Measurements from ENCODE around the gene ENKUR.
"Not testable (repeated sequence)": the region's sequence is repeated elsewhere in the genome, so short reads cannot be mapped to it uniquely, and the experiment has no call there.

The ENKUR gene

DNA sequence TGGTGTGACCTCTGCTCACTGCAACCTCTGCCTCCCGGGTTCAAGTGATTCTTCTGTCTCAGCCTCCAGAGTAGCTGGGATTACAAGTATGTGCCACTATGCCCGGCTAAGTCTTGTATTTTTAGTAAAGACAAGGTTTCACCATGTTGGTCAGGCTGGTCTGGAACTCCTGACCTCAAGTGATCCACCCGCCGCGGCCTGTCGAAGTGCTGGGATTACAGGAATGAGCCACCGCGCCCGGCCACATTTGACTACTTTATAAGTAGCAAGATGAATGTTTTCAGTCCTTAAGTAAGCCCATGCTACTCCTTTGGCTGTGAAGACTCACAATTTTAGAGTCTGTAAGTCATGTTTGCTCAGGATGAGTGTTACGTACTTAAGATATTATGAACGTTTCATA lies 47.0 kb downstream of the ENKUR start:
- DNase-seq = not testable (repeated sequence)

DNA sequence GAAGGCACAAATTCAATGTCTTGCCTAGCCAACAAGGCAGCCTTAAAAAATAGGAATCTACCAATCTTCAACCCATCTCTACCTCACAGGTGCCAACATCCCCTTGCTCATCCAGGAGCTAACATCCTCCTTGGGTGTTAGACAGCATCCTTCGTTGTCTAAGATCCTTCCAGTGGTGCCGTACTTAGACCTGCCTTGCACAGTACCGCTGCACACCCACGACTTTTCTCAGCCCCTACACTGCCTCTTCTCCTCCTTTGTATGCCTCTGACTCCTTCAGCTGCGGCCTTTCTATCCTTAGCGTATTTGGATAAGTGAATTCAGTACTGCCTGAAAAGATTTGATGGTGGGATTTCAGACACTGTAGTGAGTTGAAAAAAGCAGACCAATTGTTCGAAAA lies 47.6 kb downstream of the ENKUR start:
- no peak for DNase-seq

- no peak for DNase-seq
These were observed 48.9 kb downstream of the ENKUR start for GRCh38 chr10:24966962-24967481.

DNA sequence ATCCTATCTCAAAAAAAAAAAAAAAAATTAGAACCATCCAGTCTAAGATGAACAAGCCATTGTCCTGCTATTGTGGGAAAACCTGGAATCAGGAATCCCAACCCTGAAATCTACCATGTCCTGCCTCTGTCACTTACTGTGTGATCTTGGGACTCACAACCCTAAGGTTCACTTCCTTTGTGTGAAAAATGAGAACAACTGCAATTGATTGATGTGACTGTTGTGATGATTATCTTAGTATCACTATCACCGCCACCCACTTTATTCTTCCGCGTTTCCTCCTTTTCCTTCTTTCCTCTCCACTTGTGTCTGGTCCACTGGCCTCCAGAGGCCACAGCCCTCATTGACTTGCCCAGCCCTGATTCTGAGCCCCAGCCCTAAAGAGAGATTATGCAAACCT lies 50.9 kb downstream of the ENKUR start:
- no peak for DNase-seq

GRCh38 chr10:24963521-24964041 lies 52.4 kb downstream of the ENKUR start:
- DNase-seq = no peak

DNA sequence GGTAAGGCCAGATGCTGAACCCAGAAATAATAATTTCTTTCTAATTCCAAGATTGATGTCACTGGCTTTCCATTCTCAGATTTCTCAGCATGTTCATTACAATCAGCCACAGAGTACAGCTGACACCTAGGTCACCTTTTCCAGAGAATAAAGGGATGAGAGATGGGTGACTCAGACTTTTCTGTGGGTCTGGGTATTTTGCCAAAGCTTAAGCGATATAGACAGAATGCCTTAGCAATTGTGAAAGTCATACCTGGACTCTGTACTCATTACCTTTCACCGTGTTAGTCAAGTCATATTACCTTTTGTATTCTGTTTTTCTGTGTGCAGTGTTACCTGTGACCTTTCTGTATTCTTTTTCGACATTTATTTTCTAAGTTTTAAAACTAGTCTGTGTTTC lies 53.0 kb downstream of the ENKUR start:
- DNase-seq = no peak

GRCh38 chr10:24961582-24961981 lies 54.4 kb downstream of the ENKUR start:
- no peak for DNase-seq

- DNase-seq = no peak
These were observed 56.6 kb downstream of the ENKUR start for GRCh38 chr10:24959382-24959730.

GRCh38 chr10:24958721-24959381 lies 57.1 kb downstream of the ENKUR start:
- DNase-seq = no peak

DNA sequence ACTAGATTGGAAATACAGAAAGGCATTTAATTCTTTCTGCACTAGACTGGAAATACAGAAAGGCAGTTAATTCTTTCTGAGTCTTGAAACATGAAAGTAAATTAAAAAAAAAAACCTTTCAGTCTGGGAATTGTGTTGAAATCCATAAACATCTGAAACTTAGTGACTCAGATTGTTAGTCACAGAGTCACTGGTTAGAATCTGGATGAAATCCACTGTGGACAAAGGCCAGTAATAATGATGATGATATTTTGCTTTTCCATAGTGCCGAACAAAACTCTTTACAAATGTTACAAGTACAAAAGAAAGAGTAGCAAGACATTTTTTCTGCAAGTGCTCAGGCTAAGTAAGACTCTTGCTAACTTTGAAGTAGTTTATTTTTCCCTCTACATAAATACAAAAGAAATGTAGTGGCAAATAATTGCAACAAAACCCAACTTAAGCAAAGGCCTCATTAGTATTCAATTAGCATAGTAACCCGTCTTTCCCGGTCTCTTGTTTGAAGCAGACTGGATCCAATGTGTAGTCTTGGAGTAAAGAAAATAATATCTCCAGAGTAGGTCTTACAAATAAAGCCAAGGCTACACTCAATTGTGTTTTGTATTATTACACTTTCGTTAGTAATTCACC lies 57.8 kb downstream of the ENKUR start:
- no peak for DNase-seq

GRCh38 chr10:24957624-24958051 lies 58.3 kb downstream of the ENKUR start:
- not testable (repeated sequence) for DNase-seq

DNA sequence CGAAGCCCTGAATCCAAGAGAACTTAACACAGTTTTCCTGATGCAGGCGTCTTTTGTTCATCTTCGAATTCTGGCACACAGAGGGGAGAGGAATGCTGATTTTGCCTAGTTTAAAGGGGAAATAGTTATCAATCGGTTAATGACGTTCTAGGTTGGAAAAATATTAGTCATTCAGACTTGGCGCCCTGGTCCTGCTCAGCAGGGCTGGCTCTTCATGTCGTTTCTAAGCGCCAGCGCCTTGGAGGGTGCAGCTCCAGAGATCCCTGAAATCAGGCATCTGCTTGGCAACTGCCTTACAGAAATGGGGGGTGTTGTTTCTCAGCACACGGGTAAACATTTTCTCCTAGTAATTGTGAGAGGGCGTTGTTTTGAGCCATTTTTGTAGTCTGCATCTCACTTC lies 62.3 kb downstream of the ENKUR start:
- DNase-seq = no peak

GRCh38 chr10:24952707-24953645 lies 63.0 kb downstream of the ENKUR start:
- peak; percentile 53 to 54 for DNase-seq

DNA sequence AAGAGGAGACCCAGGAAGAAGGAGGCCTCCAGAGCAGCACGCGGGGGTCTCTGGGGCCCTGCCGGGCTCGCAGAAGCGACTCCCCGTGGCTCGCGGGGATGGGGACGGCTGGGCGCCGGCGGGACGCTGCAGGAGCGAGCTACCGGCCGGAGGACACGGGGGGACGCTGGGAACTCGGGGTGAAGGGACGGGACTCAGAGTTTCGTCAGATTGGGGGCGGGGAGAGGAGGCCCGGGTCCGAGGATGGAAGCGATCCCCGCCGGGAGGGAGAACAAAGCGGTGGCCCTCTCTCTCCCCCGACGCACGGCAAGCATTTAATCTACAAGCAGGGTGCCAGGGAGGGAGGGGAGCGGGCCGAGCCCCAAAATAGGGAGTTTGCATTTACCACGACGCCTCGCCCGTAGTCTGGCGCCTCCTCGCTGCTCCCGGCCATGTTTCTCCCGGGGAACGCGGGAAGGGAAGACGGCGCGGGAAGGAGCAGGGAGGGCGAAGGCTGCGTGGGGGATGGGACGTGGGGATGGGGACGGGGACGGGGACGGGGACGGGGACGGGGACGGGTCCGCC lies 63.7 kb downstream of the ENKUR start, which contains the start of gene PRTFDC1:
TSS of gene PRTFDC1 (minus strand) at position 464 of the 564 bp plus-strand sequence. CDS start at position 433, 31 bp downstream.
- peak; percentile 24 to 34 for DNase-seq

DNA sequence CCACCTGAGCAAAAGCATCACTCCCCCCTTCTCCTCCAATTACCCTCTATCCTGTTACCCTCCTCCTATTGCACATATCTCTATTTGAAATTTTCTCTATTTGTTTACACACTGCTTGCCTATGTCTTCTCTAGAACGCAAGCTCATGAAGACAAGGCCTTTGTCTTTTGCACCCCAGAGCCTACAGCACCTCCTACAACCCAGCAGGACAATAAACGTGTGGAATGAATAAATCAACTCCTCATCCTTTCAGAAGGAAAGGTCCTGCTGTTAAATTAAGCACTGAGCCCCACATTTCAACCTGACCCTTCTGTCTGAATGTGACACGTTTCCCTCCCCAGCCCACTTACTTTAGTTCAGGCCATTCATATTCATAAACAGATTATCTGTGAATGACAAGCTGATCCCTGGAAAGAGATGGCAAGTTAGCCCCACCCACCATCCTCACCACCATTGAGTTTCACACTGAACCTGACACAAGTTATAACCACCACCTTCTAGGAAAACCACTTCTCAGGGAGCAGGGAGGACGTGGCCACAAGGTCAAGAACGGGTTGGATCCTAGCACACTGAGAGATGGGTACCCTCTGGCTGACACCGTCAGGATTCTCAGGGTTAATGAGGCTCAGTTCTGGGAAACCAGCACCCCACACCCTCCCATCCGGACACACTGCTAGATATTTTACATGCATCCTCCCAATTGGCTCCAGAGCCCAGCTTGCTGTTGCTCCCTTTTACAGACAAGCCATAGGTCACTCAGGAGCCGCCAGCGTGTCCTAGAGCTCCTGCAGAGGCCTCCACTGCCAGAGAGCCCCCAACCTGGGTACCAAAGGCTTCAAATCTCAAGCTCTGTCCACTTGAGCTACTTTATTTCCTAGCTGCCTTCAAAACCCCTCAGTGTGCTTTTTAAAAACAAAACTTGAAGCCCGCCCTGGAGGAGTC lies 64.5 kb downstream of the ENKUR start:
- peak in 1 of 2 donors; percentile 7 for DNase-seq

DNA sequence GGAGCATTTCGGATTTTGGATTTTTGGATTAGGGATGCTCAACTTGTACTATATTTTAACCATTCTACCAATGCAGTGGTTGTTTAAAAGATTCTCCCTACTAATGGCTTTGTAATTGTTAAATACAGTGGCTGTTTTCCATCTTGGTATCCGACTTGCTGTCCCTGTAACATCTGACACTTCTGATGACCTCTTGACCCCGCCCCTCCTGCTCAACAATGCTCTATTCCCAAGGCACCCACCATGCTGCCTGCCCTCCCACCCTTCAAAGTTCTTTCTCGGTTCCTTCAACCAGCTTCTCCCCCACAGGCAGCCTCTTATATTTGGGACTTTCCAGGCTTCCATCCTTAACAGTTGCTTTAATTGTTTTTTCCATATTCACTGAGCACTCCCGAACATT lies 65.5 kb downstream of the ENKUR start:
- DNase-seq = no peak

- DNase-seq = no peak
These were observed 66.3 kb downstream of the ENKUR start for GRCh38 chr10:24949616-24950015.

DNA sequence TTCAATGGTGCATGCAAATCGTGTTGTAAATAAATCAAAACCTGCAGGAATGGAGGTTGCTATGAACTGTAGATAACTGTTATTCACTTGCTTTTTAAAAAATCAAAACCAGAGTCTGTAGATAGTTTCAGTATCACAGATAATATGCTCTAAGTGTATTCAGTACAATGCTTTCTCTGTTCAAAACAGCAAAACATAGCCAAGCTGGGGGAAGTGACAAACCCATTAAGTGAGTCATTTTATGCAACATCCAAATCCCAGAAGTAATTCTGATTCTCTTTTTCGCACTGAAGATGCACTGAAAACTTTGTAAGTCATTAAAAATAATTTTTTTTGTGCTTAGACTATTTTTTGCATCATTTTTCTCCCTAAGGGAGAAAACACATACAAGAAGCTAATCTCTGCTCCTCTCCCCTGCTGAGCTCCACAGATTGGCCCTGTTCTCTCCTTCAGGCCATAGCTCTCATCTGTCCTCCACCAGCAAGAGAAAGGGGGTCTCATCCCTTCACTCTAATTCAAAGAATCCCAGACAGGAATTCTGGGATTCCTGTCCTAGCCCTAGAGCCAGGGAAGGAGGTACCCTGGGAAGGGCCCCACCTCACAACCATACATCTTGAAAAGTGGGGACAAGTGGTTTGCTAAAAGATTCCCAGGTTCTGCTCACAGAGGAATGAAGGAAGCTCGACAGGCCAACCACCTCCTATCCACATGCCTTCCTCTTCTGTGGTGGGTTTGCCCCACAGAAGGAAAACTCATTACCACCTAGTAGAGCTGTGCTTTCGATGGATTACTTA lies 68.5 kb downstream of the ENKUR start:
- no peak for DNase-seq

DNA sequence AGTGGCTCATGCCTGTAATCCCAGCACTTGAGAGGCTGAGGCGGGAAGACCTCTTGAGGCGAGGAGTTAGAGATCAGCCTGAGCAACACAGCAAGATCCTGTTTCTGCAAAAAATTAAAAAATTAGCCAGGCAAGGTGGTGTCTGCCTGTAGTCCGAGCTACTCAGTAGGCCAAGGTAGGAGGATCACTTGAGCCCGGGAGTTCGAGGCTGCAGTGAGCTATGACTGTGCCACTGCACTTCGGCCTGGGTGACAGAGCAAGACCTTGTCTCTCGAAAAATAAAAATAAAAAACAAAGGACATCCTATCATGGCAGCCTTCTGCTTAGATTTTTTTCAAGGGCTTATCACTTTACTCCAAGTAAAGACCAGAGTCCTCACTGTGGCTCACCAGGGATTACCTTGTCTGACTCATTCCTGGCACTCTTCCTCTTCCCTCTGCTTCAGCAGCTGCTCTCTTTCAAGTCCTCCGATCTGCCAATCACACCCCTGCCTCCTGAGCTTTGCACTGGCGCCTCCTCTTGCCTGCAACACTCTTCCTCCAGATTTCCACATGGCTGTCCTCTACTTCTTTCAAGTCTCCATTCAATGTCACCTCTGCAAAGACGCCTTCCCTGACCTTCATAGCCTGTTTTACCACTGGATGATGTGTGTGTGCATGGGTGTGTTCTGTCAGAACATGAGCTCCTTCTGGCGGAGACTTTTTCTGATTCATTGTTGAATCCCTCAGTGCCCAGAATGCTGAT lies 71.3 kb downstream of the ENKUR start:
- DNase-seq = no peak

GRCh38 chr10:24938525-24938924 lies 77.4 kb downstream of the ENKUR start:
- no peak for DNase-seq
